DOHH2 (cell line): Measurements from ENCODE around the gene SYP.

Experiments used
- CTCF ChIP-seq: fragments of 200-600 bp; sonication (generic); IDR thresholded peaks from one replicate; pipeline ENCODE4 v1.5.1; 2014; ENCODE audit warnings: antibody characterized with exemption, mild to moderate bottlenecking, low read depth, low read length; ENCODE audit not compliant: poor library complexity, severe bottlenecking
- EZH2phosphoT487 ChIP-seq: fragments of 200-600 bp; sonication (generic); IDR thresholded peaks from 2 replicates; pipeline ENCODE4 v1.6.1; 2017; ENCODE audit warnings: borderline replicate concordance, mild to moderate bottlenecking, antibody characterized with exemption, low read length, moderate library complexity, mixed read lengths

GRCh38 chrX:49199315-49199595 lies 738 bp downstream of the SYP start:
- TF ChIP-seq CTCF (no peak), EZH2phosphoT487 (no peak)
